HL-60 (cell line): ENCODE results near the gene MRPS23.
A peak's percentile ranks its signal among the peaks of the same experiment; 100 is the strongest.

ENCODE experiments used
- DNase-seq, 2 experiments: peaks; one replicate each; pipeline ENCODE4 v3.0.0-alpha.2; 2010 to 2020; ENCODE audit warnings: low read depth in 1 of 2, low spot score in 1 of 2
- H3K27ac ChIP-seq: fragments of 250-450 bp; sonication (Bioruptor Pico); replicated peaks from 2 replicates; pipeline ENCODE4 v1.5.1; 2020; ENCODE audit warnings: mild to moderate bottlenecking, moderate library complexity
- H3K27me3 ChIP-seq: fragments of 250-450 bp; sonication (Bioruptor Pico); 2 replicates; pipeline ENCODE4 v1.5.1; 2021; ENCODE audit warnings: mild to moderate bottlenecking, moderate library complexity; ENCODE audit not compliant: insufficient read depth, poor library complexity, severe bottlenecking
- H3K4me3 ChIP-seq: replicated peaks from 2 replicates; pipeline ENCODE4 v1.5.1; 2011; ENCODE audit warnings: mild to moderate bottlenecking, control low read depth, low read length; ENCODE audit not compliant: insufficient read depth
- CTCF ChIP-seq: IDR thresholded peaks from one replicate; pipeline ENCODE4 v1.5.1; 2011; ENCODE audit warnings: low read length, control low read depth, inconsistent platforms; ENCODE audit not compliant: insufficient read depth
- GABPA ChIP-seq: IDR thresholded peaks from 2 replicates; pipeline ENCODE4 v1.6.1; 2012; ENCODE audit warnings: low read depth
- POLR2AphosphoS5 ChIP-seq: IDR thresholded peaks from 2 replicates; pipeline ENCODE4 v1.6.1; 2012; ENCODE audit warnings: low read depth
- REST ChIP-seq: IDR thresholded peaks from 2 replicates; pipeline ENCODE4 v1.6.1; 2012; ENCODE audit warnings: low read depth; ENCODE audit not compliant: insufficient replicate concordance
- SPI1 ChIP-seq: IDR thresholded peaks from 2 replicates; pipeline ENCODE4 v1.6.1; 2012; ENCODE audit warnings: low read depth, mild to moderate bottlenecking, borderline replicate concordance

Gene MRPS23

GRCh38 chr17:57868910-57869616, 19.2 kb upstream of the MRPS23 start:
- DNase-seq = no peak
- peak overlapping the region; percentile 92 for H3K27ac ChIP-seq
- H3K27me3 ChIP-seq = no peaks in the 10 kb centered on the region
- TF ChIP-seq CTCF = no peak
- TF ChIP-seq SPI1 = peak; percentile 70; the same call in 1 of the 2 replicates
- H3K4me3 ChIP-seq = no peak overlapping the region

- H3K27ac ChIP-seq = peak overlapping the region; percentile 92
- no peak overlapping the region for H3K4me3 ChIP-seq
- TF ChIP-seq SPI1 (peak; percentile 99), GABPA (0 out of 2 replicates have a peak, but pooled peaks have one; percentile 17), CTCF (peak; percentile 20), REST (no peak), POLR2AphosphoS5 (peak; percentile 97)
- no peaks in the 10 kb centered on the region for H3K27me3 ChIP-seq
- peak; percentile 86 to 98 for DNase-seq
Measured at GRCh38 chr17:57868007-57868909, 18.4 kb upstream of the MRPS23 start.

GRCh38 chr17:57867126-57867525, 17.3 kb upstream of the MRPS23 start:
- Histone ChIP-seq H3K4me3 (no peak overlapping the region), H3K27me3 (no peaks in the 10 kb centered on the region), H3K27ac (peak overlapping the region; percentile 92)
- no peak for TF ChIP-seq GABPA
- no peak for TF ChIP-seq CTCF
- no peak for TF ChIP-seq REST
- TF ChIP-seq POLR2AphosphoS5 = no peak
- TF ChIP-seq SPI1 = no peak
- DNase-seq = no peak
